HG03460 (cell line): ENCODE results near the gene ZNF142.

ENCODE experiments used
- ATAC-seq: cut with Tn5 transposase; IDR thresholded peaks from one replicate; pipeline ENCODE4 v1.9.1; 2021; ENCODE audit not compliant: unreplicated experiment

Gene ZNF142

GRCh38 chr2:218648088-218648786 is 11.2 kb downstream of the ZNF142 start:
- ATAC-seq: no peak

GRCh38 chr2:218645126-218645525 is 14.3 kb downstream of the ZNF142 start:
- ATAC-seq: peak; percentile 53

- ATAC-seq: no peak
Observed at GRCh38 chr2:218644721-218645120, 14.7 kb downstream of the ZNF142 start.

- ATAC-seq: no peak
Observed at GRCh38 chr2:218643751-218644310, 15.6 kb downstream of the ZNF142 start.

- ATAC-seq: no peak
Observed at GRCh38 chr2:218642786-218643185, 16.6 kb downstream of the ZNF142 start.

GRCh38 chr2:218642121-218642656 is 17.2 kb downstream of the ZNF142 start:
- ATAC-seq: no peak

GRCh38 chr2:218638372-218638771 is 21.1 kb downstream of the ZNF142 start:
- ATAC-seq: no peak

- no peak for ATAC-seq
Observed at GRCh38 chr2:218635719-218636118, 23.7 kb downstream of the ZNF142 start.

- ATAC-seq: no peak
Observed at GRCh38 chr2:218631837-218632236, 27.6 kb downstream of the ZNF142 start.

- ATAC-seq: no peak
Observed at GRCh38 chr2:218627939-218628338, 31.5 kb downstream of the ZNF142 start.

- ATAC-seq: no peak
Observed at GRCh38 chr2:218626369-218626768, 33.1 kb downstream of the ZNF142 start.

GRCh38 chr2:218623366-218623705 is 36.1 kb downstream of the ZNF142 start:
- ATAC-seq: no peak

GRCh38 chr2:218622606-218623365 is 36.6 kb downstream of the ZNF142 start:
- no peak for ATAC-seq

- ATAC-seq: no peak
Observed at GRCh38 chr2:218621007-218621406, 38.4 kb downstream of the ZNF142 start.

- ATAC-seq: no peak
Observed at GRCh38 chr2:218618102-218618860, 41.1 kb downstream of the ZNF142 start.

GRCh38 chr2:218615868-218616315 is 43.5 kb downstream of the ZNF142 start:
- no peak for ATAC-seq

- no peak for ATAC-seq
Observed at GRCh38 chr2:218607436-218608115, 51.8 kb downstream of the ZNF142 start, which contains the start of gene PLCD4. PLCD4 (plus strand) TSS chr2:218607899; CDS start chr2:218615740, 7,841 bp downstream.

- no peak for ATAC-seq
Observed at GRCh38 chr2:218605432-218605831, 54.0 kb downstream of the ZNF142 start.
